Keratinocyte (primary cell): ENCODE measurements around the gene KIRREL2. TPM values are rescaled to one million over a fixed set of nuclear protein-coding genes. Genes with fewer than 3 reads are reported as not detected.

ENCODE experiments used
- DNase-seq: peaks from one replicate; pipeline ENCODE4 v3.0.0-alpha.2; 2011; ENCODE audit warnings: low read depth, missing footprints, low spot score
- FAIRE-seq: peaks from 2 replicates; lab custom pipeline; 2011; peaks lifted over from hg19 to GRCh38; lab: Jason Lieb, UNC
- H2AFZ ChIP-seq: 2 replicates; pipeline ENCODE4 v1.6.0; 2012; ENCODE audit warnings: low read length, control low read depth, inconsistent platforms; ENCODE audit not compliant: control insufficient read depth
- H3K27ac ChIP-seq: 2 replicates; pipeline ENCODE4 v1.5.1; 2011; ENCODE audit warnings: low read length; ENCODE audit not compliant: control insufficient read depth, insufficient read depth
- H3K27me3 ChIP-seq: 3 replicates; pipeline ENCODE4 v1.6.0; 2011; ENCODE audit warnings: low read length; ENCODE audit not compliant: control insufficient read depth, insufficient read depth; ENCODE audit errors: extremely low read depth
- H3K36me3 ChIP-seq, 2 experiments: 2 replicates in 1 of 2; 3 replicates in 1 of 2; pipeline ENCODE4 v1.5.1; 2011; ENCODE audit warnings: low read length in 2 of 2, mild to moderate bottlenecking in 1 of 2; ENCODE audit not compliant: control insufficient read depth in 2 of 2, insufficient read depth in 2 of 2; ENCODE audit errors: extremely low read depth in 1 of 2
- H3K4me1 ChIP-seq: 3 replicates; pipeline ENCODE4 v1.5.1; 2011; ENCODE audit warnings: low read length; ENCODE audit not compliant: control insufficient read depth, insufficient read depth; ENCODE audit errors: extremely low read depth
- H3K4me2 ChIP-seq: 3 replicates; pipeline ENCODE4 v1.6.0; 2011; ENCODE audit warnings: low read depth, low read length; ENCODE audit not compliant: control insufficient read depth, insufficient read depth; ENCODE audit errors: extremely low read depth
- H3K4me3 ChIP-seq, 3 experiments: fragments of 200-600 bp in 1 of 3; sonication (generic) in 1 of 3; 2 replicates in 2 of 3; 3 replicates in 1 of 3; pipeline ENCODE4 v1.5.1; 2011 to 2016; ENCODE audit warnings: low read length in 3 of 3, mild to moderate bottlenecking in 3 of 3, control low read depth in 2 of 3, inconsistent platforms in 1 of 3, low read depth in 1 of 3, mixed read lengths in 1 of 3, mixed run types in 1 of 3, moderate library complexity in 1 of 3; ENCODE audit not compliant: control insufficient read depth in 2 of 3, insufficient read depth in 2 of 3; ENCODE audit errors: extremely low read depth in 1 of 3
- H3K79me2 ChIP-seq: 2 replicates; pipeline ENCODE4 v1.6.0; 2012; ENCODE audit warnings: low read length; ENCODE audit not compliant: control insufficient read depth, insufficient read depth
- H3K9ac ChIP-seq: 3 replicates; pipeline ENCODE4 v1.6.0; 2011; ENCODE audit warnings: low read length; ENCODE audit not compliant: control insufficient read depth, insufficient read depth; ENCODE audit errors: extremely low read depth
- H3K9me1 ChIP-seq: 3 replicates; pipeline ENCODE4 v1.6.0; 2011; ENCODE audit warnings: low read length; ENCODE audit not compliant: control insufficient read depth, insufficient read depth; ENCODE audit errors: extremely low read depth
- H3K9me3 ChIP-seq: 2 replicates; pipeline ENCODE4 v1.5.1; 2012; ENCODE audit warnings: low read depth, low read length; ENCODE audit not compliant: control insufficient read depth
- H4K20me1 ChIP-seq: 3 replicates; pipeline ENCODE4 v1.6.0; 2011; ENCODE audit warnings: low read length; ENCODE audit not compliant: control insufficient read depth, insufficient read depth; ENCODE audit errors: extremely low read depth
- CTCF ChIP-seq, 3 experiments: IDR thresholded peaks in 1 of 3; conservative IDR thresholded peaks in 1 of 3; optimal IDR thresholded peaks in 1 of 3; 2 replicates in 2 of 3; 3 replicates in 1 of 3; pipeline versions ENCODE3 to v1.5.1; 2011; ENCODE audit warnings: low read length in 3 of 3, mild to moderate bottlenecking in 3 of 3, moderate library complexity in 2 of 3, control low read depth in 1 of 3, inconsistent platforms in 1 of 3; ENCODE audit not compliant: insufficient read depth in 2 of 3; ENCODE audit errors: extremely low read depth in 1 of 3
- EZH2 ChIP-seq: IDR thresholded peaks from one replicate; pipeline ENCODE4 v1.6.1; 2012; ENCODE audit warnings: inconsistent platforms, mild to moderate bottlenecking, low read length, moderate library complexity
- dilution Hi-C: fragments of 300-500 bp; cut with MboI; formaldehyde crosslinking; loops from one replicate; pipeline ENCODE4 v1.7.0; 2020; ENCODE audit warnings: low sequenced_read_pairs; ENCODE audit not compliant: extremely low pct_ligation_motif_present
- polyA plus RNA-seq, 5 experiments: library from polyadenylated mRNA; depleted of rRNA in 3 of 5; stranded (reverse) in 3 of 5; stranded (forward) in 1 of 5; unstranded in 1 of 5; fragments of >200 nt; gene quantifications; 1 replicate in 1 of 5; 2 replicates in 3 of 5; 3 replicates in 1 of 5; pipeline versions ENCODE4 v1.2.1 to v1.2.3, GENCODE V29; 2011 to 2012; ENCODE audit warnings: missing spikeins in 2 of 5, low read depth in 1 of 5, low replicate concordance in 1 of 5

KIRREL2 gene
- polyA plus RNA-seq, 1 donor (not counting 4 experiments of a cell fraction or from before 2014, with no cell fraction given): not detected

- no peak overlapping the region for H3K9ac ChIP-seq
- no peaks in the 10 kb centered on the region for H3K79me2 ChIP-seq
- no peak overlapping the region for H3K27ac ChIP-seq
- H4K20me1 ChIP-seq: no peaks in the 10 kb centered on the region
- H2AFZ ChIP-seq: peak overlapping the region; percentile 37
- peak overlapping the region; percentile 22 to 60 (median 35) for H3K4me3 ChIP-seq
- H3K36me3 ChIP-seq: no peaks in the 10 kb centered on the region
- no peak for TF ChIP-seq CTCF (optimal IDR thresholded peaks at IDR 0.05 in 1 of 3, IDR thresholded peaks at IDR 0.05 in 1 of 3, conservative IDR thresholded peaks at IDR 0.05 in 1 of 3; ENCODE audit: extremely low read depth in 1 of 3, insufficient read depth in 2 of 3, low read length in 3 of 3)
- no peak for DNase-seq
- peak overlapping the region; percentile 74 for H3K4me2 ChIP-seq
- dilution Hi-C loops: no loop called here
- H3K4me1 ChIP-seq: peaks cover 3% of the 10 kb centered on the region
- no peak for FAIRE-seq
- no peaks in the 10 kb centered on the region for H3K9me3 ChIP-seq
- H3K9me1 ChIP-seq: no peaks in the 10 kb centered on the region
- H3K27me3 ChIP-seq: peaks cover 39% of the 10 kb centered on the region
Observed at GRCh38 chr19:35845215-35846037, 11.3 kb upstream of the KIRREL2 start.

GRCh38 chr19:35846038-35846668 lies 10.6 kb upstream of the KIRREL2 start:
- no peak overlapping the region for H2AFZ ChIP-seq
- peaks cover 39% of the 10 kb centered on the region for H3K27me3 ChIP-seq

More at GRCh38 chr19:35846038-35846668, 10.6 kb upstream of the KIRREL2 start:
- Histone ChIP-seq H3K9ac (no peak overlapping the region), H3K27ac (no peak overlapping the region), H3K4me3 (no peak overlapping the region), H3K79me2 (no peaks in the 10 kb centered on the region), H3K9me3 (no peaks in the 10 kb centered on the region), H4K20me1 (no peaks in the 10 kb centered on the region), H3K9me1 (no peaks in the 10 kb centered on the region), H3K4me2 (no peak overlapping the region), H3K36me3 (no peaks in the 10 kb centered on the region), H3K4me1 (peaks cover 3% of the 10 kb centered on the region)
- dilution Hi-C loops: no loop called here
- FAIRE-seq (no peak), DNase-seq (no peak)
- peak in 1 of 3 experiments; percentile 5 for TF ChIP-seq CTCF (optimal IDR thresholded peaks at IDR 0.05 in 1 of 3, IDR thresholded peaks at IDR 0.05 in 1 of 3, conservative IDR thresholded peaks at IDR 0.05 in 1 of 3; ENCODE audit: extremely low read depth in 1 of 3, insufficient read depth in 2 of 3, low read length in 3 of 3)
- TF ChIP-seq EZH2: no peak
